Measurements from ENCODE around the gene ABCG2. TPM values are rescaled to one million over a fixed set of nuclear protein-coding genes. Genes with fewer than 3 reads are reported as not detected.

ABCG2 gene
- total and polyA plus RNA-seq, 2 of the 8 experiments (the other 6 are each of a cell fraction or from before 2014, with no cell fraction given): 2.4 to 4.6 TPM

DNA sequence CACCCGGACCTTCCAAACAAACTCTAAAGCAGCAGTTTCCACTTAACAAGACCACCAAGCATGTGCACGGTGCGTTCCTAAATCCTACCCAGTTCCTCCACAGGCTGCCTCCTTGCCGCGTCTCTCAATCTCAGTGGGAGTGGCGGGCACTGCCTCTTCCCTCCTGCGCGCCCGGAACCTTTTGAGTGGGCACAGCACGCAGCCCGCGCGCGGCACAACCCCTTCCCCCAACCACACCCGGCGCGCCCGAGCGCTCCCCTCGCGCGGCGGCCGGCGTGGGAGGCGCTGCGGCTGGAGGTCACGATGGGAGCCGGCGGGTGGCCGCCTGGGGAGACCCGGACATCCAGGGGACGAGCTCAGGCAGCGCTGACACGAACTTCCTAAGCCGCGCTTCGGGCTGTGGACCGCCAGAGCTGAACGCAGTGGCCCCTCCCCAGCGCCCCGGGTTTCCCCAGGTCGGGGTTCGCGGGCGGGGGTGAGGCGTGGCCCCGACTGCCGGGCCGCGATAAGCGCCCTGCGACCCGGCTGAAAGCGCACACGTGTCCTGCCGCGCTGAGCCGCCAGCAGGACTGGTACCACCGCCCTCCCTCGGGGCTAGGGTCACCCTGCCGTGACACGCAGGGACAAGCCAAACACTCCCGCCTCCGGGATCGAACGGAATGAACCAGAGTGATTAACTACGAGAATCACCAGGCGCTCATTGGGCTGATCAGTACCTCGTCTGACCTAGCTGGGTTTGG lies at the start of gene ABCG2 (continued):
- peak; percentile 36; the same call in 1 of the 2 replicates for TF ChIP-seq KDM1A (IDR thresholded peaks at IDR 0.05; ENCODE audit: borderline replicate concordance, low read length)
- TF ChIP-seq SUZ12 (IDR thresholded peaks at IDR 0.05; ENCODE audit: low read length): peak; percentile 41; the same call in 1 of the 2 replicates
- TF ChIP-seq, protein P1, sequence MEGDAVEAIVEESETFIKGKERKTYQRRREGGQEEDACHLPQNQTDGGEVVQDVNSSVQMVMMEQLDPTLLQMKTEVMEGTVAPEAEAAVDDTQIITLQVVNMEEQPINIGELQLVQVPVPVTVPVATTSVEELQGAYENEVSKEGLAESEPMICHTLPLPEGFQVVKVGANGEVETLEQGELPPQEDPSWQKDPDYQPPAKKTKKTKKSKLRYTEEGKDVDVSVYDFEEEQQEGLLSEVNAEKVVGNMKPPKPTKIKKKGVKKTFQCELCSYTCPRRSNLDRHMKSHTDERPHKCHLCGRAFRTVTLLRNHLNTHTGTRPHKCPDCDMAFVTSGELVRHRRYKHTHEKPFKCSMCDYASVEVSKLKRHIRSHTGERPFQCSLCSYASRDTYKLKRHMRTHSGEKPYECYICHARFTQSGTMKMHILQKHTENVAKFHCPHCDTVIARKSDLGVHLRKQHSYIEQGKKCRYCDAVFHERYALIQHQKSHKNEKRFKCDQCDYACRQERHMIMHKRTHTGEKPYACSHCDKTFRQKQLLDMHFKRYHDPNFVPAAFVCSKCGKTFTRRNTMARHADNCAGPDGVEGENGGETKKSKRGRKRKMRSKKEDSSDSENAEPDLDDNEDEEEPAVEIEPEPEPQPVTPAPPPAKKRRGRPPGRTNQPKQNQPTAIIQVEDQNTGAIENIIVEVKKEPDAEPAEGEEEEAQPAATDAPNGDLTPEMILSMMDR (IDR thresholded peaks at IDR 0.05; ENCODE audit: control extremely low read depth in 1 of 3, insufficient read depth in 1 of 3, low read depth in 1 of 3, low read length in 3 of 3): no peak
- no peak for TF ChIP-seq RNF2 (IDR thresholded peaks at IDR 0.05; ENCODE audit: borderline replicate concordance, low read depth, low read length, missing control alignments, poor library complexity, severe bottlenecking)
- TF ChIP-seq, protein P2, sequence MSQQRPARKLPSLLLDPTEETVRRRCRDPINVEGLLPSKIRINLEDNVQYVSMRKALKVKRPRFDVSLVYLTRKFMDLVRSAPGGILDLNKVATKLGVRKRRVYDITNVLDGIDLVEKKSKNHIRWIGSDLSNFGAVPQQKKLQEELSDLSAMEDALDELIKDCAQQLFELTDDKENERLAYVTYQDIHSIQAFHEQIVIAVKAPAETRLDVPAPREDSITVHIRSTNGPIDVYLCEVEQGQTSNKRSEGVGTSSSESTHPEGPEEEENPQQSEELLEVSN (IDR thresholded peaks at IDR 0.05): peak; percentile 58; the same call in 1 of the 2 replicates
- TF ChIP-seq TBP (IDR thresholded peaks at IDR 0.05; ENCODE audit: low read depth, low read length): peak; percentile 27; the same call in 1 of the 2 replicates
- no peak for TF ChIP-seq NRF1 (IDR thresholded peaks at IDR 0.05; ENCODE audit: low read depth, low read length)
- peak; percentile 72 for TF ChIP-seq KDM4A (IDR thresholded peaks at IDR 0.05; ENCODE audit: low read depth, low read length, severe bottlenecking)
- no peak for TF ChIP-seq CREB1 (IDR thresholded peaks at IDR 0.05)
- no peak for TF ChIP-seq MAFK (IDR thresholded peaks at IDR 0.05; ENCODE audit: low read depth, low read length)
- TF ChIP-seq CHD1 (IDR thresholded peaks at IDR 0.05; ENCODE audit: low read depth, low read length): no peak
- no peak for TF ChIP-seq BACH1 (IDR thresholded peaks at IDR 0.05; ENCODE audit: low read length)
- no peak for TF ChIP-seq CBX5 (IDR thresholded peaks at IDR 0.05; ENCODE audit: low read depth, low read length)
- TF ChIP-seq PHF8 (conservative IDR thresholded peaks at IDR 0.05; ENCODE audit: low read depth, low read length): peak; percentile 55
- TF ChIP-seq, protein P3, sequence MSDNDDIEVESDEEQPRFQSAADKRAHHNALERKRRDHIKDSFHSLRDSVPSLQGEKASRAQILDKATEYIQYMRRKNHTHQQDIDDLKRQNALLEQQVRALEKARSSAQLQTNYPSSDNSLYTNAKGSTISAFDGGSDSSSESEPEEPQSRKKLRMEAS (IDR thresholded peaks at IDR 0.05): peak; percentile 90
- TF ChIP-seq POU5F1 (IDR thresholded peaks at IDR 0.05; ENCODE audit: low read depth, low read length): no peak
- no peak for TF ChIP-seq BRCA1 (IDR thresholded peaks at IDR 0.05; ENCODE audit: low read depth, low read length)
- TF ChIP-seq EGR1 (IDR thresholded peaks at IDR 0.05; ENCODE audit: borderline replicate concordance, low read depth, low read length): no peak
- TF ChIP-seq GTF2F1 (IDR thresholded peaks at IDR 0.05; ENCODE audit: borderline replicate concordance, low read depth, low read length): no peak
- peak; percentile 91; the same call in 1 of the 2 replicates for TF ChIP-seq RBBP5 (IDR thresholded peaks at IDR 0.05; ENCODE audit: borderline replicate concordance, low read depth, low read length)
- TF ChIP-seq BCL11A (IDR thresholded peaks at IDR 0.05; ENCODE audit: low read depth in 2 of 2, low read length in 2 of 2): no peak
